ENCODE data around the gene CCDC110. TPM values are rescaled to one million over a fixed set of nuclear protein-coding genes. Genes with fewer than 3 reads are reported as not detected.
"Not testable (repeated sequence)": the region's sequence is repeated elsewhere in the genome, so short reads cannot be mapped to it uniquely, and the experiment has no call there.

Gene CCDC110
- total RNA-seq, 3 donors from 2014 or later, result 1.3 to 4.1 (median 1.3) TPM

DNA sequence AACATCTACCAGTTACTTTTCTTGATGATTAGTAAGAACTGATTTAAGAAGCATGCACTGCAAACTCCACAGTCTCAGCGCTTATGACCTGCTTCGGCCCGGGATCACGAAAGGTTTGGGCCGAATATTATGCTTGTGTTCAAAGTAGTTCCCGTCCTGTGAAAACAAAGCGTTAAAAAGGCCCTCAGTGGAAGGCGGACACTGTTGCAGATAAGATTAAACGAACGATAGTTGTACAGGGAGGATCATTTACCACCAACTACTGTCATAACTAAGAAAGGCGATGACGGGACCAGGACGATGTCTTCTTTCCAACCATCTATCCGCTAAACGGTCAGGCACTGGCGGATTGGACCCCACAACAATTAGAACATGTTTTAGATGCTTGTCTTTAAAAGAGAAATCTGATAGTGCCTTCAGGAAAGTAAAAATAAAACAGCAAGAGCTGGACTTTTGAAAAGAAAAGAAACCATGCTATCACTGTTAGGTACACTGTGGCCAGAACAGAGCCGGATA, 42.7 kb upstream of the CCDC110 start:
- Histone ChIP-seq H3K27me3 (no peaks in the 10 kb centered on the region), H3K27ac (peak overlapping the region; percentile 38 to 65), H3K4me1 (no peaks in the 10 kb centered on the region), H3K9me3 (no peaks in the 10 kb centered on the region), H3K4me3 (no peak overlapping the region), H3K36me3 (no peaks in the 10 kb centered on the region)
- no peak for DNase-seq (ENCODE audit: low spot score in 2 of 2)
- intact Hi-C loops (cut with DNase I; ENCODE audit: low total_unique reads), result no loop called here
- no peak for TF ChIP-seq CTCF (IDR thresholded peaks at IDR 0.05)
- no peak for TF ChIP-seq POLR2AphosphoS5 (IDR thresholded peaks at IDR 0.05)
- no peak for TF ChIP-seq POLR2A (IDR thresholded peaks at IDR 0.05)

- Histone ChIP-seq H3K27me3 (no peaks in the 10 kb centered on the region), H3K36me3 (no peaks in the 10 kb centered on the region), H3K9me3 (no peaks in the 10 kb centered on the region), H3K27ac (peak overlapping the region; percentile 38 to 65), H3K4me1 (no peaks in the 10 kb centered on the region), H3K4me3 (no peak overlapping the region)
- DNase-seq (ENCODE audit: low spot score in 2 of 2), result no peak
- intact Hi-C loops (cut with DNase I; ENCODE audit: low total_unique reads), result no loop called here
- TF ChIP-seq POLR2AphosphoS5 (IDR thresholded peaks at IDR 0.05) (peak in 1 of 3 donors; percentile 22), POLR2A (IDR thresholded peaks at IDR 0.05) (no peak), CTCF (IDR thresholded peaks at IDR 0.05) (no peak)
Observed at GRCh38 chr4:185513489-185514181, 42.1 kb upstream of the CCDC110 start.

- no peaks in the 10 kb centered on the region for H3K36me3 ChIP-seq
- no peak for DNase-seq (ENCODE audit: low spot score in 2 of 2)
- H3K4me3 ChIP-seq, result no peak overlapping the region
- intact Hi-C loops (cut with DNase I; ENCODE audit: low total_unique reads), result no loop called here
- no peaks in the 10 kb centered on the region for H3K27me3 ChIP-seq
- H3K27ac ChIP-seq, result no peak overlapping the region
- H3K9me3 ChIP-seq, result no peaks in the 10 kb centered on the region
- H3K4me1 ChIP-seq, result no peaks in the 10 kb centered on the region
- TF ChIP-seq POLR2AphosphoS5 (IDR thresholded peaks at IDR 0.05) (no peak), POLR2A (IDR thresholded peaks at IDR 0.05) (no peak), CTCF (IDR thresholded peaks at IDR 0.05) (no peak)
Observed at GRCh38 chr4:185512516-185512915, 41.0 kb upstream of the CCDC110 start.

DNA sequence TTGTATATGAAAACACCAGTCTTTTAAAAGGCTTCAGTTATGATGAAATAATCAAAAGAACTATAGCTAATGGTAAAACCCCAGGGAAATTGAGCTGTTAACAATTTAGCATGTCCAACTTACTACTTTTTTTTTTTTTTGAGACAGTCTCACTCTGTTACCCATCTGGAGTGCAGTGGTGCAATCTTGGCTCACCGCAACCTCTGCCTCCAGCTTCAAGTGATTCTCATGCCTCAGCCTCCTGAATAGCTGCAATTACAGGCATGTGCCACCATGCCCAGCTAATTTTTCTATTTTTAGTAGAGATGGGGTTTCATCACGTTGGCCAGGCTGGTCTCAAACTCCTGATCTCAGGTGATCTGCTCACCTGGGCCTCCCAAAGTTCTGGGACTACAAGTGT, 39.7 kb upstream of the CCDC110 start:
- H3K36me3 ChIP-seq; H3K9me3 ChIP-seq; H3K4me3 ChIP-seq; H3K27ac ChIP-seq; H3K4me1 ChIP-seq; H3K27me3 ChIP-seq; DNase-seq (ENCODE audit: low spot score in 2 of 2); intact Hi-C loops (cut with DNase I; ENCODE audit: low total_unique reads): not testable (repeated sequence)

DNA sequence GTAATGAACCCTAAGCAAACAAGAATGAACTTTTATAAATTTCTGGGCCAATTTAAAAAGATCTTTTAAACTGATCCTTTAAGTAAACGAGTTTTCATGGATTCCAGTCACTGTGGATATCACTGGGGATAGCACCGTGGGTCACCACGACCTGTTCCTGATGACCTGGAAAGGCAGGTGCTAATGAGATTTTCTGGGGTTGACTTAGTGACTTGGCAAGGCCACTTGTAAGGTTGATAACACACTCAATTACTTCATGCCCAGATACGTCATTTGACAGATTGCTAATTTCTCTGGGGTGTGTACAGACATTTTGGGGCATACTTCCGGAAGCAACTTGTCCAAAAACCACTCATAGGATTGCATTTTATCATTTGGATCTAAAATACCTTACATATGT, 39.3 kb upstream of the CCDC110 start:
- no peaks in the 10 kb centered on the region for H3K27me3 ChIP-seq
- intact Hi-C loops (cut with DNase I; ENCODE audit: low total_unique reads), result no loop called here
- H3K4me1 ChIP-seq, result no peaks in the 10 kb centered on the region
- H3K4me3 ChIP-seq, result no peak overlapping the region
- no peak for DNase-seq (ENCODE audit: low spot score in 2 of 2)
- no peaks in the 10 kb centered on the region for H3K9me3 ChIP-seq
- TF ChIP-seq CTCF (IDR thresholded peaks at IDR 0.05), result no peak
- no peak for TF ChIP-seq POLR2A (IDR thresholded peaks at IDR 0.05)
- TF ChIP-seq POLR2AphosphoS5 (IDR thresholded peaks at IDR 0.05), result no peak
- no peak overlapping the region for H3K27ac ChIP-seq
- H3K36me3 ChIP-seq, result no peaks in the 10 kb centered on the region
